Stimulated activated memory B cell treated with anti-CD40 and anti-IgM and Interleukin-4, amounts not matched to agents 10 μg/mL and 1 μg/mL and 100 μg/mL, for 72 hours (primary cell): ENCODE measurements around the gene OR11H7.
"Not testable (repeated sequence)": the region's sequence is repeated elsewhere in the genome, so short reads cannot be mapped to it uniquely, and the experiment has no call there.

Source experiments
- ATAC-seq: fragments of 150-1000 bp; cut with Tn5 transposase; 2 replicates; pipeline ENCODE4 v1.10.0; 2021
- H3K27ac Mint-ChIP-seq: one replicate; pipeline ENCODE4 v1.8.0; 2022; ENCODE audit warnings: mild to moderate bottlenecking, mixed read lengths
- H3K27me3 Mint-ChIP-seq: one replicate; pipeline ENCODE4 v1.8.0; 2022; ENCODE audit warnings: mixed read lengths
- H3K36me3 Mint-ChIP-seq: one replicate; pipeline ENCODE4 v1.8.0; 2022; ENCODE audit warnings: mixed read lengths
- H3K4me1 Mint-ChIP-seq: one replicate; pipeline ENCODE4 v1.8.0; 2022; ENCODE audit warnings: mixed read lengths
- H3K4me3 Mint-ChIP-seq: one replicate; pipeline ENCODE4 v1.8.0; 2022; ENCODE audit warnings: mild to moderate bottlenecking, moderate library complexity, mixed read lengths
- H3K9me3 Mint-ChIP-seq: one replicate; pipeline ENCODE4 v1.8.0; 2022; ENCODE audit warnings: mixed read lengths

OR11H7 gene

GRCh38 chr14:20223410-20223809 is 5.4 kb upstream of the OR11H7 start, which contains the start of gene OR11H6:
Gene OR11H6, plus strand, starts transcription at chr14:20223710. Its CDS starts 0 bp downstream, at chr14:20223710.
- no peaks in the 10 kb centered on the region for H3K36me3 Mint-ChIP-seq
- no peak for ATAC-seq

GRCh38 chr14:20235415-20235814 is 6.6 kb downstream of the OR11H7 start:
- not testable (repeated sequence) for H3K4me1 Mint-ChIP-seq, H3K36me3 Mint-ChIP-seq, H3K27ac Mint-ChIP-seq, H3K9me3 Mint-ChIP-seq, H3K27me3 Mint-ChIP-seq, H3K4me3 Mint-ChIP-seq, ATAC-seq

More at GRCh38 chr14:20223410-20223809, 5.4 kb upstream of the OR11H7 start, which contains the start of gene OR11H6:
- H3K4me1 Mint-ChIP-seq: no peaks in the 10 kb centered on the region
- peaks cover 11% of the 10 kb centered on the region for H3K27me3 Mint-ChIP-seq
- H3K4me3 Mint-ChIP-seq: no peak within 1 kb of the TSS
- H3K9me3 Mint-ChIP-seq: no peaks in the 10 kb centered on the region
- no peak within 1 kb of the TSS for H3K27ac Mint-ChIP-seq

DNA sequence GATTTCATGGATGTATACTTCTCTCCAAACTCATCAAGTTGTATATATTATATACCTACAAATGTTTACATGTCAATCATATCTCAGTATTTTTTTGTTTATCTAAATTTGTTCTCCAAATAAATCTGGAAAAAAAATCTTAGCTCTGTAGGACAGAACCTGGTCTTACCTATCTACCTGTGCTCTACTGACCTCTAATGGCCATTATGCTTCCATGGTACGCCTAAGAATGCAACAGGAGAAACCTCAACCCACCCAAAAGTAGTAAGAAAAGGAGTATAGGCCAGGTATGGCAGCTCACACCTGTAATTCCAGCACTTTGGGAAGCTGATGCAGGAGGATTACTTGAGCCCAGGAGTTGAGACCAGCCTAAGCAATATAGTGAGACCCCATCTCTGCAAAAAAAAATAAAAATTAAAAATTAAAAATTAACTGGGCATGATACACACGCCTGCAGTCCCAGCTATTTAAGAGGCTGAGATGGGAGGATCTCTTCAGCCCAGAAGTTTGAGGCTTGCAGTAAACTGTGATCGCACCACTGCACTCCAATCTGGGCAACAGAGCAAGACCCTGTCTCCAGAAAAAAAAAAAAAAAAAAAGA is 19.0 kb downstream of the OR11H7 start:
- Mint-ChIP-seq H3K27ac (no peak overlapping the region), H3K27me3 (no peaks in the 10 kb centered on the region), H3K9me3 (peaks cover 7% of the 10 kb centered on the region), H3K36me3 (peaks cover 7% of the 10 kb centered on the region), H3K4me3 (no peak overlapping the region), H3K4me1 (no peaks in the 10 kb centered on the region)
- ATAC-seq: no peak

GRCh38 chr14:20262642-20263128 is 33.9 kb downstream of the OR11H7 start:
- peaks cover 14% of the 10 kb centered on the region for H3K36me3 Mint-ChIP-seq
- H3K27me3 Mint-ChIP-seq: no peaks in the 10 kb centered on the region
- H3K4me1 Mint-ChIP-seq: peaks cover 9% of the 10 kb centered on the region
- no peak overlapping the region for H3K4me3 Mint-ChIP-seq
- ATAC-seq: no peak
- no peak overlapping the region for H3K27ac Mint-ChIP-seq
- H3K9me3 Mint-ChIP-seq: no peaks in the 10 kb centered on the region

GRCh38 chr14:20264361-20264760 is 35.6 kb downstream of the OR11H7 start:
- ATAC-seq, H3K27me3 Mint-ChIP-seq, H3K27ac Mint-ChIP-seq, H3K4me1 Mint-ChIP-seq, H3K9me3 Mint-ChIP-seq, H3K4me3 Mint-ChIP-seq: not testable (repeated sequence)
- H3K36me3 Mint-ChIP-seq: peaks cover 14% of the 10 kb centered on the region

GRCh38 chr14:20274062-20274461 is 45.3 kb downstream of the OR11H7 start:
- ATAC-seq: no peak
- Mint-ChIP-seq H3K27me3 (no peaks in the 10 kb centered on the region), H3K9me3 (peaks cover 32% of the 10 kb centered on the region), H3K4me3 (no peak overlapping the region), H3K36me3 (peaks cover 69% of the 10 kb centered on the region), H3K4me1 (no peaks in the 10 kb centered on the region), H3K27ac (no peak overlapping the region)

DNA sequence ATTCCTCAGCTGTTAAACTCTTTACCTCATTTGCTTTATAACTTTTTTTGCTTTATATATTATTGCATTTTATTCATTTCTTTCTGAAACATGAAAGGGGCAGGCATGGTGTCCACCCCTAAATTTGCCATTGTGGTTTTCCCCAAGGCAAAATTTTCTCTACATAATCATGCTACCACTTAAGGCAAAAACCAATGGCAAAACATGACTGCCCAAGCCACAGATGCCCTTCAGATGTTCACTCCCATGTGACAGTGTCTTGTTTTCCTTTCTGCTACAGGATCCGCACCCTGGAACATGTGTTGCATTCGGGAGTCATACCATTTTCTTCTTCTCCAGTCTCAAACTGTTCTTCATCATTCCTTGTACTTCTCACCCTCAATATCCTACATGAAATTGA is 48.6 kb downstream of the OR11H7 start:
- Mint-ChIP-seq H3K4me1 (peaks cover 20% of the 10 kb centered on the region), H3K4me3 (no peak overlapping the region), H3K9me3 (peaks cover 23% of the 10 kb centered on the region), H3K36me3 (peaks cover 81% of the 10 kb centered on the region), H3K27me3 (no peaks in the 10 kb centered on the region), H3K27ac (no peak overlapping the region)
- no peak for ATAC-seq

DNA sequence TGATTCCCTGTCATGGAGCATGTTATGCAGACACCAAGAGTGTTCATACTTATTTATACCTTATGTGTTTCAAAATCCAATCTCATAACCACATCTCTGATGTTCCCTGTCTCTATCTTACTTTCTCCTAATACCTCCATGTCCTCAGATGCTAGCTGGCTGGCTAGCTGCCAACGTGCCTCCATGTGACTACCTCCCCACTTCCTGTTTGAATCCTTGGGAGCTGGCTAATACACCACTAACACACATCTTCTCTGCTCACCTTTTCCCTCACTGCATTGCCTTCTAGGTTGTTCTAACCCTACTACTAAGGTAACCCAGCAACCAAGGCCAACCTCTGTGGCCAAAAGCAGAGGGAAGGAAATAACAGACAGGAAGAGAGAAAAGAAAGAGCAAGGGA is 49.6 kb downstream of the OR11H7 start:
- H3K9me3 Mint-ChIP-seq: peaks cover 14% of the 10 kb centered on the region
- no peaks in the 10 kb centered on the region for H3K27me3 Mint-ChIP-seq
- peaks cover 81% of the 10 kb centered on the region for H3K36me3 Mint-ChIP-seq
- ATAC-seq: no peak
- H3K4me3 Mint-ChIP-seq: no peak overlapping the region
- no peak overlapping the region for H3K27ac Mint-ChIP-seq
- H3K4me1 Mint-ChIP-seq: peaks cover 20% of the 10 kb centered on the region

GRCh38 chr14:20280265-20280664 is 51.5 kb downstream of the OR11H7 start:
- H3K27ac Mint-ChIP-seq, H3K27me3 Mint-ChIP-seq, ATAC-seq, H3K9me3 Mint-ChIP-seq, H3K4me3 Mint-ChIP-seq: not testable (repeated sequence)
- Mint-ChIP-seq H3K4me1 (peaks cover 20% of the 10 kb centered on the region), H3K36me3 (peaks cover 77% of the 10 kb centered on the region)
